GM20000 (cell line): ENCODE measurements around the gene LRIG1.

Experiments used
- DNase-seq: peaks from one replicate; pipeline ENCODE4 v3.0.0; 2012; ENCODE audit warnings: low spot score
- TF ChIP-seq, protein P1 (sequence below): IDR thresholded peaks from 2 replicates; pipeline ENCODE4 v1.5.1; 2012; ENCODE audit warnings: mild to moderate bottlenecking, control low read depth; ENCODE audit errors: extremely low read depth, missing control alignments

Gene LRIG1

DNA sequence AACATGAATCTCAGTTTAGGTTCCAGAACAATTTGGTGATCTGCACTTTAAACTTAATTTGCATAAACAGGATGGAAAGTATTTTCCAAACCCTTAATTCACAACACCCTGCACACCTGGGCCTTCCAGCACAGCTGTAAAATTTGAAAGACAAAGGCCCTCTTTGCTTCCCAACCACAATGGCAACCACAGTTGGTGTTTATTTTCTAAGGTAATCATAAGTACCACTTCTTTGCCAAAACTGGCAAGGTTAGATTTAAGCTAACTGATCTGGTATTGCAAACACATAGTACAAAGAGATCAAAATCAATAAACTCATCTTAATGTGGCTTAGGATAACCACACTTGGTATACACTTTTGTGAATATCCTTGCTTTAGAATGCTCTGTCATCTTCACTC, 4.1 kb downstream of the LRIG1 start:
- no peak for DNase-seq
- TF ChIP-seq, protein P1, sequence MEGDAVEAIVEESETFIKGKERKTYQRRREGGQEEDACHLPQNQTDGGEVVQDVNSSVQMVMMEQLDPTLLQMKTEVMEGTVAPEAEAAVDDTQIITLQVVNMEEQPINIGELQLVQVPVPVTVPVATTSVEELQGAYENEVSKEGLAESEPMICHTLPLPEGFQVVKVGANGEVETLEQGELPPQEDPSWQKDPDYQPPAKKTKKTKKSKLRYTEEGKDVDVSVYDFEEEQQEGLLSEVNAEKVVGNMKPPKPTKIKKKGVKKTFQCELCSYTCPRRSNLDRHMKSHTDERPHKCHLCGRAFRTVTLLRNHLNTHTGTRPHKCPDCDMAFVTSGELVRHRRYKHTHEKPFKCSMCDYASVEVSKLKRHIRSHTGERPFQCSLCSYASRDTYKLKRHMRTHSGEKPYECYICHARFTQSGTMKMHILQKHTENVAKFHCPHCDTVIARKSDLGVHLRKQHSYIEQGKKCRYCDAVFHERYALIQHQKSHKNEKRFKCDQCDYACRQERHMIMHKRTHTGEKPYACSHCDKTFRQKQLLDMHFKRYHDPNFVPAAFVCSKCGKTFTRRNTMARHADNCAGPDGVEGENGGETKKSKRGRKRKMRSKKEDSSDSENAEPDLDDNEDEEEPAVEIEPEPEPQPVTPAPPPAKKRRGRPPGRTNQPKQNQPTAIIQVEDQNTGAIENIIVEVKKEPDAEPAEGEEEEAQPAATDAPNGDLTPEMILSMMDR: no peak

DNA sequence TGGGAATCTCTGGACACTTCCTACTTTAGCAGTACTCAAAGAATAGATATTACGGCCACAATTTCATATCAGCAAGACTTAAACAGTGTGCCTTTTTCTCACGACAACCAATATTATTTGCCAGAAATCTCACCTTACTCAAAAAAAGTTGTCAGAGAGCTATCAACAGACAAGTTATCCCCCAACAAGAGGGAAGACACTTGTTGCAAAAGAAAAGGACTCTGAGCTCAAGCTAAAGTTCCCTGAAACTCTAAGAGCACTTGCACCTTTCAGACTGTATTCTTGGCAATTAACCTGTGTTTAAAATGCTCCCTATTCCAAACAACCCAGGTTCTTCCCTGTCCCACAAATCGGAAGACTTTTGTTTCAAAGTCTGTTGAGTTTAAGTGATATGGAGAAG, 4.5 kb downstream of the LRIG1 start:
- DNase-seq: no peak
- TF ChIP-seq, protein P1: no peak

DNA sequence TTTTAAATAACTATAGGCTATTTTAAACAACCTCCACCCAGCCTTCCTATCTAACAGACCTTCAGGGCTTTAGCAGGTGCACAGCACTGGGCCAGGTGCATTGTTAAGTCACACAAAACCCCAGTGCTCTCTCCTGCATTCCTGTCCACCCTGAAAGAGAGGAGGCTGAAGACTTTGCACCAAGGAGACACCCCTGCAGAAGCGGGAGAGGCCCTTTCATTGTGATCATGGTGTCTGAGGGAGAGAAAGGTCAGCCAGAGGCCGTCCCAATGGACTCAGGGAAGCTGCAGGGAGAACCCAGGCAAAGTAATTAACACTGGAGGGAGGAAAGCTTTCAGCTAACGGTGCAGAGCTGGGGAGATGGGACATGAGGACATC, 5.2 kb downstream of the LRIG1 start:
- DNase-seq: no peak
- TF ChIP-seq, protein P1: no peak

DNA sequence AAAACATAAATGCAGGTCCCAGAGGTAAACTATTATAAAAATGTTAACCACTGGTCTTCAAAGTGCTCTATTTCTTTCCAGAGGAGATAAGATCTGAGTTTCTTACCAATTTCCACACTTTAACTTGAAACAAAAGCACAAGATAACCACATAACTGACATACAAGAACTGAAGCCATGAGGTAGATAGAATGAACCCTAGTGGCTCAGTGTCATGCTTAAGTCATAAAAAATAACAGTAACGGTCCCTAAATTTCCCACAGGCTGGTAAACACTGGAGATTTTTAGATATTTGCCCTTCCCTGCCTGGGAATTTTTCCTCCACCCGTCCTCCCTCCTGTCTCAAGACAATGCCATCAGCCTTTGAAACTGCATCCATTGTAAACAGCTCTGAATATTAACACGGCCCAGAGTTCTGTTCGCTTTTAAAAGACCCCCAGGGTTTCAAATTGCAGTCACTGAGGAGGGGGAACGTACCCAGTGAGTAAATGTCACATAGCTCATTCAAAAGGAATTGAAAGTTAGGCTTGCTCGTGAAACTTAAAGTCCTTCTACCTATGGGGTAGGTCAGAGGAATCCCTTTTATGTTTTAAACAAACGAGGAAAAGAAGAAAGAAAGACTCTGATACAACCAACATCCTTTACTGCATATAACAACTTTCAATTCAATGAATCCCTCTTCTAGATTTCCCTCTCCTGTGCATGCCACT, 5.7 kb downstream of the LRIG1 start:
- TF ChIP-seq, protein P1: no peak
- DNase-seq: no peak

DNA sequence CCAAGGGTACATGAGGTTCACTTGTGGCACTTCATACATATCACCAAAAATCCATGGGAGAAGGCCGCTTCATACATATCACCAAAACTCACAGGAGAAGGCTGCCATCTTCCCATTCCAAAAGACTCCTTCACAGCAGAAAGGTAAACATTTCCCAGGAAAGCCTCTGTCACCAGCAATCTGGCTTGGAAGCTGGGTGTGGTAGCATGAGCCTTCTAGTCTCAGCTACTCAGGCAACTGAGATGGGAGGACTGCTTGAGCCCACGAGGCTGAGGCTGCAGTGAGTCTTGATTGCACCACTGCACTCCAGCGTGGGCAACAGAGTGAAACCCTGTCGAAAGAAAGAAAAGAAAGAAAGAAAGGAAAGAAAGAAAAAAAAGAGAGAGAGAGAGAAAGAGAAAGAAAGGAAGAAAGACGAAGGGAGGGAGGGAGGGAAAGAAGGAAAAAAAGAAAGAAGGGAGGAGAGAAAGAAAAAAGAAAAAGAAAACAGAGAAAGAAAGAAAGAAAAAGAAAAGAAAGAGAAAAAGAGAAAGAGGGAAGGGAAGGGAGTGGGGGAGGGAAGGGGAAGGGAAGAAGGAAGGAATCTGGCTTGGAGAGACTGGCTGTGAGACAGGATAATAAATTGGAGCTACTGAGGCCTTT, 7.2 kb downstream of the LRIG1 start:
- TF ChIP-seq, protein P1: no peak
- no peak for DNase-seq

DNA sequence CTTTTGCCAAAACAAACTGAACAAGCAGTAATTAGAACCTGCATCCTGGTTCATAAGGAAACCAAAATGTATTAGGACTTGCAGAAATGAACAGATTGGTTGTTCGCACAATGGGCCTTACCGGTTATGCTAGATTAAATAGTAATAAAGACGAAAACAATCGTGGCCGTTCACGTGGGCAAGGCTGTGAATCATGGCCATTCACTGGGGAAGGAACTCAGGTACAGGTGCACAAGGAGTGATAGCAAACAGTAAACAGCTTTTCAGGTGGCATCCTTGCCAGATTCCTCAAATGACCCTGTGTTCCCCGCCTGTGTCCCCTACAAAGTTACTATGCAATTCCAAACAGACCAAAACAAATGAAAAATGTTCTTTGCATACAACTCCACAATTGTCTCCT, 8.2 kb downstream of the LRIG1 start:
- TF ChIP-seq, protein P1: no peak

DNA sequence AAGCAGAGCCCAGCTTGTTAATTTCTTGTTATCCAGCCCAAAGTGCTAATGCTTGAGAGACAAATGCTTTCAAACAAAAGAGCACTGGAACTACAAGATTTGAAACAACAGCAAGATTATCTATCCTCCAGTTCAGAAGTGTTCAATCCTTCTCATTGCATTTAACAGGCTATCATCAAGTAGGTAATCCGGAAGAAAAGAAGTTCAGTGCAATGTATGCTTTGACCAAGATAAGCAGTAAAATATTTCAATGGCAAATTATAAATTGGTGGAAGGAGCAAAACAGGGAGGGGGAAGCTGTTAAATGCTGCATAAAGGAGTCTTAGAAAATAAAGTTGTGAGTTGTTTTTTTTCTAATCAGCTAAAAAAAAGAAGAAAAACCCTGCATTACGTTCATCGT, 8.8 kb downstream of the LRIG1 start:
- no peak for DNase-seq
- TF ChIP-seq, protein P1: no peak

More for the DNA sequence above, 8.2 kb downstream of the LRIG1 start:
- DNase-seq: no peak
